Suprapubic skin (tissue), 4 donors: ENCODE data around the gene GALNT17. TPM values are rescaled to one million over a fixed set of nuclear protein-coding genes. Genes with fewer than 3 reads are reported as not detected.

Experiments
- DNase-seq, 2 donors: peaks; one replicate each; pipeline ENCODE4 v3.0.0-alpha.2; 2019; ENCODE audit warnings: low spot score in 2 of 2
- H3K27ac ChIP-seq: fragments of 200-600 bp; sonication (generic); one replicate; pipeline ENCODE4 v1.5.1; 2019
- H3K27me3 ChIP-seq: fragments of 200-600 bp; sonication (generic); one replicate; pipeline ENCODE4 v1.5.1; 2019
- H3K36me3 ChIP-seq: fragments of 200-600 bp; sonication (generic); one replicate; pipeline ENCODE4 v1.5.1; 2019
- H3K4me1 ChIP-seq: fragments of 200-600 bp; sonication (generic); one replicate; pipeline ENCODE4 v1.5.1; 2019
- H3K4me3 ChIP-seq: fragments of 200-600 bp; sonication (generic); one replicate; pipeline ENCODE4 v1.5.1; 2019; ENCODE audit warnings: mild to moderate bottlenecking
- H3K9me3 ChIP-seq: fragments of 200-600 bp; sonication (generic); one replicate; pipeline ENCODE4 v1.5.1; 2019
- EP300 ChIP-seq: sonication (generic); formaldehyde crosslinking; IDR thresholded peaks from one replicate; pipeline ENCODE4 v1.6.1; 2017; ENCODE audit warnings: antibody characterized with exemption
- POLR2A ChIP-seq, 2 donors: fragments of 450-650 bp; IDR thresholded peaks; one replicate each; pipeline ENCODE4 v1.6.1; 2017; ENCODE audit warnings: antibody characterized with exemption in 2 of 2, mild to moderate bottlenecking in 2 of 2, moderate library complexity in 2 of 2
- POLR2AphosphoS5 ChIP-seq, 3 donors: sonication (generic); formaldehyde crosslinking; IDR thresholded peaks; one replicate each; pipeline ENCODE4 v1.6.1; 2017; ENCODE audit warnings: antibody characterized with exemption in 3 of 3
- WGBS: methylation state at CpG from one replicate; pipeline ENCODE4 v1.1.5; 2018; 5-methylcytosine and 5-hydroxymethylcytosine counted together
- total RNA-seq, 4 donors: library from RNA; depleted of rRNA; stranded (reverse); fragments of >200 nt; gene quantifications; one replicate each; pipeline ENCODE4 v1.1.0, GENCODE V29; 2016
- TF ChIP-seq, protein P1 (sequence below), 2 donors: fragments of 200-600 bp in 1 of 2; fragments of 450-650 bp in 1 of 2; sonication (generic) in 1 of 2; IDR thresholded peaks; one replicate each; pipeline ENCODE4 v1.5.1; 2016 to 2019; ENCODE audit warnings: antibody characterized with exemption in 2 of 2, mild to moderate bottlenecking in 1 of 2, moderate library complexity in 1 of 2

The GALNT17 gene
- total RNA-seq, 4 donors from 2014 or later = 2.0 to 4.7 (median 2.7) TPM

DNA sequence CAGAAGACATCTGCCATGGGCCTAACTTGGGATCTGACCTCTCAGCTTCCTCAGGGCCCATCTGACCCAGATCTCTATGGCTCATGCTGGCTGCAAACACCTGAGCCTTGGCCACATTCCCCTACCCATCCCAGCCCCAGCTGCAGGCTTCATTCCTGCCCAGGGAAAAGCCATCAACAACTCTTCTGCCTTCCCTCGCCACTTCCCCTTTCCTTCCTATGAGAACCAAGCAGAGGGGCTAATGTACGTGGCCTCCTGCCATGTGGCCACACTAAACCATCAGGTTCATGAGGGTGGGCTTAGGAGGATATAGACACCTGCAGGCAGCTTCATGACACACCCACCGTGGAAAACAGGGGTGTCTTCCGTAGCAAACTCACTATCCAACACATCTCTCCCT is 312.2 kb downstream of the GALNT17 start:
- H3K27ac ChIP-seq = no peak overlapping the region

DNA sequence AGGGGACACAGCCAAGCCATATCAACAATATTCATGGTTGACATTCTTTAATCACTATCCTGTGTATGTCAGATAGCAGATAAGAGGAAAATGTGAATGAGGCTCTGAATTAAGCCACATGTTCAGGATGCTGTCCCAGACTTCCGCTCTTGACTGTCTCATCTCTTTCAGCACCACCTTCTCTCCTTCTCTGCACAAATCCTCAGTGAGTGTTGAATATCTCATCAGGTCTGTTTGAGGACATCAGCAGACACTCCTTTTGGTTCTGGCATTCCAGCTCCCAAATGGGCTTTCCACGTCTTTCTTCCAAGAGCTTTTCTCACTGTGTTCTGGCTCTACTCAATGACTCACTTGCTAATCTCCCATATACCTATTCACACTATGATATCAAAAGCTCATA is 321.7 kb downstream of the GALNT17 start:
- Histone ChIP-seq H3K4me3 (no peak overlapping the region), H3K4me1 (no peaks in the 10 kb centered on the region), H3K27ac (no peak overlapping the region), H3K36me3 (no peaks in the 10 kb centered on the region), H3K27me3 (no peaks in the 10 kb centered on the region), H3K9me3 (no peaks in the 10 kb centered on the region)
- DNase-seq = no peak
- TF ChIP-seq, protein P1, sequence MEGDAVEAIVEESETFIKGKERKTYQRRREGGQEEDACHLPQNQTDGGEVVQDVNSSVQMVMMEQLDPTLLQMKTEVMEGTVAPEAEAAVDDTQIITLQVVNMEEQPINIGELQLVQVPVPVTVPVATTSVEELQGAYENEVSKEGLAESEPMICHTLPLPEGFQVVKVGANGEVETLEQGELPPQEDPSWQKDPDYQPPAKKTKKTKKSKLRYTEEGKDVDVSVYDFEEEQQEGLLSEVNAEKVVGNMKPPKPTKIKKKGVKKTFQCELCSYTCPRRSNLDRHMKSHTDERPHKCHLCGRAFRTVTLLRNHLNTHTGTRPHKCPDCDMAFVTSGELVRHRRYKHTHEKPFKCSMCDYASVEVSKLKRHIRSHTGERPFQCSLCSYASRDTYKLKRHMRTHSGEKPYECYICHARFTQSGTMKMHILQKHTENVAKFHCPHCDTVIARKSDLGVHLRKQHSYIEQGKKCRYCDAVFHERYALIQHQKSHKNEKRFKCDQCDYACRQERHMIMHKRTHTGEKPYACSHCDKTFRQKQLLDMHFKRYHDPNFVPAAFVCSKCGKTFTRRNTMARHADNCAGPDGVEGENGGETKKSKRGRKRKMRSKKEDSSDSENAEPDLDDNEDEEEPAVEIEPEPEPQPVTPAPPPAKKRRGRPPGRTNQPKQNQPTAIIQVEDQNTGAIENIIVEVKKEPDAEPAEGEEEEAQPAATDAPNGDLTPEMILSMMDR (IDR thresholded peaks at IDR 0.05) = no peak
- TF ChIP-seq POLR2AphosphoS5 (IDR thresholded peaks at IDR 0.05) (no peak), POLR2A (IDR thresholded peaks at IDR 0.05) (no peak), EP300 (no peak)
- 83% methylated on average over 2 of the region's 2 CpGs for WGBS

More for the DNA sequence above, 312.2 kb downstream of the GALNT17 start:
- no peak for DNase-seq
- 84% methylated on average over 4 of the region's 4 CpGs for WGBS
- H3K36me3 ChIP-seq = no peaks in the 10 kb centered on the region
- no peaks in the 10 kb centered on the region for H3K9me3 ChIP-seq
- TF ChIP-seq POLR2A (IDR thresholded peaks at IDR 0.05) = no peak
- no peak for TF ChIP-seq EP300
- no peak for TF ChIP-seq POLR2AphosphoS5 (IDR thresholded peaks at IDR 0.05)
- H3K27me3 ChIP-seq = no peaks in the 10 kb centered on the region
- H3K4me3 ChIP-seq = no peak overlapping the region
- H3K4me1 ChIP-seq = no peaks in the 10 kb centered on the region

DNA sequence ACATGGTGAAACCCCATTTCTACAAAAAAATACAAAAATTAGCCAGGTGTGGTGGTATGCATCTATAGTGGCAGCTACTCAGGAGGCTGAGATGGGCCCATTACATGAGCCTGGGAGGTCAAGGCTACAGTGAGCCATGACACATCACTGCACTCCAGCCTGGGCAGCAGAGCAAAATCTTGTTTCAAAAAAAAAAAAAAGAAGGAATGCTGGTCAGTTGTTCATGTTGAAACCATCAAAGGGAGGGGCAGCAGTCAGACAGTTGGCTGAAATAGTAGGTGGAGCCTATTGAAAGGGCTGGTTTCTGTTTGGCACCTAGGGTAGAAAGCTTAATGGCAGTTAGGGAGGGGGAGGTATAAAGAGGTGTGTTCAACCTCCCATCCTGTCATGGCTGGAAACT is 323.0 kb downstream of the GALNT17 start:
- no peak overlapping the region for H3K27ac ChIP-seq
- no peak overlapping the region for H3K4me3 ChIP-seq
- no peaks in the 10 kb centered on the region for H3K36me3 ChIP-seq
- TF ChIP-seq, protein P1 (IDR thresholded peaks at IDR 0.05) = no peak
- TF ChIP-seq EP300 = no peak
- TF ChIP-seq POLR2AphosphoS5 (IDR thresholded peaks at IDR 0.05) = no peak
- no peak for TF ChIP-seq POLR2A (IDR thresholded peaks at IDR 0.05)
- no peaks in the 10 kb centered on the region for H3K9me3 ChIP-seq
- H3K27me3 ChIP-seq = no peaks in the 10 kb centered on the region
- no peaks in the 10 kb centered on the region for H3K4me1 ChIP-seq
- no peak for DNase-seq

- TF ChIP-seq EP300 (no peak), POLR2AphosphoS5 (IDR thresholded peaks at IDR 0.05) (no peak), POLR2A (IDR thresholded peaks at IDR 0.05) (no peak)
- TF ChIP-seq, protein P1 (IDR thresholded peaks at IDR 0.05) = no peak
- no peak for DNase-seq
Observed at GRCh38 chr7:71457021-71457420, 325.1 kb downstream of the GALNT17 start.

GRCh38 chr7:71457846-71458590 is 326.1 kb downstream of the GALNT17 start:
- Histone ChIP-seq H3K9me3 (no peaks in the 10 kb centered on the region), H3K36me3 (no peaks in the 10 kb centered on the region), H3K4me1 (no peaks in the 10 kb centered on the region), H3K27ac (no peak overlapping the region), H3K4me3 (no peak overlapping the region), H3K27me3 (no peaks in the 10 kb centered on the region)
- TF ChIP-seq, protein P1 (IDR thresholded peaks at IDR 0.05) = no peak
- TF ChIP-seq EP300 = no peak
- no peak for TF ChIP-seq POLR2AphosphoS5 (IDR thresholded peaks at IDR 0.05)
- TF ChIP-seq POLR2A (IDR thresholded peaks at IDR 0.05) = no peak
- no peak for DNase-seq
- 52% methylated on average over 8 of the region's 9 CpGs for WGBS

More at GRCh38 chr7:71457021-71457420, 325.1 kb downstream of the GALNT17 start:
- Histone ChIP-seq H3K36me3 (no peaks in the 10 kb centered on the region), H3K9me3 (no peaks in the 10 kb centered on the region), H3K4me1 (no peaks in the 10 kb centered on the region), H3K27me3 (no peaks in the 10 kb centered on the region), H3K4me3 (no peak overlapping the region), H3K27ac (no peak overlapping the region)
- WGBS = 56% methylated on average over 4 of the region's 4 CpGs
